C4-2B (cell line): ENCODE measurements around the gene SLC30A2.

Experiments used
- H3K27ac ChIP-seq: fragments of 450-650 bp; 2 replicates; pipeline ENCODE4 v1.5.1; 2017
- CTCF ChIP-seq: fragments of 450-650 bp; conservative IDR thresholded peaks from 2 replicates; pipeline ENCODE4 v1.5.1; 2017; ENCODE audit warnings: mild to moderate bottlenecking
- ZFX ChIP-seq: fragments of 450-650 bp; IDR thresholded peaks from 2 replicates; pipeline ENCODE4 v1.6.1; 2017

Gene SLC30A2

DNA sequence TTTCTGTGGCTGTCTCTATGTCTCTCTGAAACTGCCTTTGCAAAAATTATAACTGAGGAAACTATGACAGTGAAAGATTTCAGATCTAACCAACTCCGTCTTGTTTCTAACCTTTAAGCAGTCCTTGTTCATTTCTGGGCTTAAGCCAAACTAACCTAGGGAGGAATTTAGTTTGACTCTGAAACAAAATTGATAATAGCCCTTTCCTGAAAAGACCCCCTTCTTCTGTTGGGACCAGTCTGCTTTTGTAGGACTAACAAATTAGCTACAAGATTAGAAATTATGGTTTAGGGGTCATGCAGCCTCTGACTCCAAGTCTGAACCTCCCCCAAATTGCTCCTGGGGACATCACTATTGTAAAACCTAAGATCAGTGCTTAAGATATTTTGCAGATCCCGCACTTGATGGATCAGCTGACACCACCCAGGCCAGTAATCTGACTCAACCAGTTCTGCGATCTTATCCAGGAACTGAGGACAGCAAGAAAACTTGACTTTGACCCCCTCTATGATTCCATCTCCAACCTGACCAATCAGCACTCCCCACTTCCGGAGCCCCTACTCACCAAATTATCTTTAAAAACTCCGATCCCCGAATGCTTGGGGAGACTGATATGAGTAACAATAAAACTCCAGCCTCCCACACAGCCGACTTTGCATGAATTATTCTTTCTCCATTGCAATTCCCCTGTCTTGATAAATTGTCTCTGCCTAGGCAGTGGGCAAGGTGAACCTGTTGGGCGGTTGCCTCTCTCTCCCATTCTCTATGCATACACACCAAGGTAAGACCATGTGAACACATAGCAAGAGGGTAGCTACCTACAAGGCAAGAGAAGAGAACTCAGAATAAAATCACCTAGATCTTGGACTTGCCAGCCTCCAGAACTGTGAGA, 32.6 kb upstream of the SLC30A2 start:
- TF ChIP-seq CTCF (no peak), ZFX (no peak)

DNA sequence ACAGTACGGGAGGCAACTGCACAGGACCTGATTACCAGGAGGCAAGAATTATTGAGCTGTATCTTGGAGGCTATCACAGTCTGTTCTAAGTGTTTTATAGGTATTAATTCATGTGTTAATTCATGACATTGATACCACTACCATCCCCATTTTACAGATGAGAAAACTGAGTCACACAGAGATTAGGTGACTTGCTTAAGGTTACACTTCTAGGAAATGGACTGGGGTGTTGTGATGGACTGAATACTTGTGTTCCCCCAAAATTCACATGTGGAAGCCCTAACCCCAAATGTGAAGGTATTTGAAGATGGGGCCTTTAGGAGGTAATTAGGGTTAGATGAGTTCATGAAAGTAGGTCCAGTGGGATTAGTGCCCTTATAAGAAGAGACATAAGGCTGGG, 31.6 kb upstream of the SLC30A2 start:
- TF ChIP-seq CTCF, result no peak
- no peak for TF ChIP-seq ZFX
- H3K27ac ChIP-seq, result no peak overlapping the region

More for the DNA sequence above, 32.6 kb upstream of the SLC30A2 start:
- H3K27ac ChIP-seq, result peak overlapping the region; percentile 64

DNA sequence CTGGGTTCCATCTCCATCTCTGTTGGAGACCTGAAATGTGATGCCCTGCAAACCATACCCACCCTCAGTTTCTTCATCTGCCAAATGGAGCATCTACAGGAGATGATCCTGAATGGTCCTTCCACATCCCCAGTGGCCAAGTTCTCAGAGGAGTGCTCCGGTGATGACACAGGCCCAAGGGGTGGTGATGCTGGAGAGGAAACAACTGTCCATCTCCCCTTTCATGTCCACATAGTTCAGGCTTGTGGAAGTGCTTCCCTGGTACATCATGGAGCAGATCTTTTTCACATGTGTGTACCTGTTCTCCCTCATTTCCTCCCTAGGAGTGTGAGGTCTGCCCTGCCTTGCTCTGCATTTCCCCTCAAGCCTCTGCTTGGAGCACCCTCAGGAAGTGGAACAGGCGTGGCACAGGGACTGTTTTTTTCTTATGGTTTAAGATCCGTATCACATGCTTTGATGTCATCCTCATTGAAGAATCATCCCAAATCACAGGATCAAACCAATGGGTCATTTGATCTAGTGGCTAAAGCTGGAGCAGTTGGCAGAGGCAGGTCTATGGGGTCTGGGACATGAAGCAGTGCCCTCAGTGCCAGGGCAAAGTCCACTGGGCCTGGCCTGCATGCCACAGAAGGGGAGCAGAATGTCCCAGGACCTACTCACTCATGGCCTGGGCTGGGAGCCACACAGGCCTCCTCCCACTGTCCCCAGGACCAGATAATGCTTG, 29.7 kb upstream of the SLC30A2 start:
- H3K27ac ChIP-seq, result no peak overlapping the region
- no peak for TF ChIP-seq ZFX
- no peak for TF ChIP-seq CTCF

- TF ChIP-seq ZFX, result no peak
Measured at GRCh38 chr1:26072305-26072704, 26.4 kb upstream of the SLC30A2 start.

DNA sequence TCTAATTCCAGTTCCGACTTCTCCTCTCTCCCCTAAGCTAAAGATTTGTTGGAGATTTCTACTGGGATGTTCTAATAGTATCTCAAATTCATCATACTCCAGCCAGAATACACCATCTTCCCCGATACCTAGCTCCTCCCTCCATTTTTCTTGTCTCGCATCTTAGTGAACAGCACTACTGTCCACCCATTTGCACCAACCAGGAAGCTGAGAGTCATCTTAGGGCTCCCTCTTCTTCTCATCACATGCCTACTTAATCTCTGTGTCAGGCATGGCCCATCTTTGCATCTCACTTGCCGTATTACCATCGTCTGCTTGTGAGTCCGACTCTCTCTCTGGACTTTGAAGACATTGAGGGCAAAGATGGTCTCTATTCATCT, 25.0 kb upstream of the SLC30A2 start:
- no peak overlapping the region for H3K27ac ChIP-seq

More at GRCh38 chr1:26072305-26072704, 26.4 kb upstream of the SLC30A2 start:
- H3K27ac ChIP-seq, result no peak overlapping the region

GRCh38 chr1:26070296-26070962, 24.5 kb upstream of the SLC30A2 start:
- no peak overlapping the region for H3K27ac ChIP-seq
- TF ChIP-seq ZFX (no peak), CTCF (no peak)

More for the DNA sequence above, 25.0 kb upstream of the SLC30A2 start:
- TF ChIP-seq ZFX, result no peak
- TF ChIP-seq CTCF, result no peak

GRCh38 chr1:26069941-26070295, 24.0 kb upstream of the SLC30A2 start:
- no peak for TF ChIP-seq ZFX
- no peak for TF ChIP-seq CTCF
- H3K27ac ChIP-seq, result no peak overlapping the region
